Ascending aorta (tissue), 2 donors: Measurements from ENCODE around the gene GFOD2. TPM values are rescaled to one million over a fixed set of nuclear protein-coding genes. Genes with fewer than 3 reads are reported as not detected.

ENCODE experiments used
- DNase-seq, 2 donors: peaks; one replicate each; pipeline ENCODE4 v3.0.0-alpha.2; 2019; ENCODE audit warnings: low spot score in 2 of 2
- H3K27ac ChIP-seq, 2 donors: fragments of 200-600 bp; sonication (generic); one replicate each; pipeline ENCODE4 v1.5.1; 2016 to 2017; ENCODE audit warnings: mild to moderate bottlenecking in 1 of 2
- H3K27me3 ChIP-seq: fragments of 200-600 bp; sonication (generic); one replicate; pipeline ENCODE4 v1.5.1; 2017
- H3K36me3 ChIP-seq, 2 donors: fragments of 200-600 bp; sonication (generic); one replicate each; pipeline ENCODE4 v1.5.1; 2016
- H3K4me1 ChIP-seq, 2 donors: fragments of 200-600 bp; sonication (generic); one replicate each; pipeline ENCODE4 v1.5.1; 2016 to 2017; ENCODE audit warnings: mild to moderate bottlenecking in 1 of 2
- H3K4me3 ChIP-seq, 2 donors: fragments of 200-600 bp; sonication (generic); one replicate each; pipeline ENCODE4 v1.5.1; 2016 to 2017; ENCODE audit warnings: mild to moderate bottlenecking in 1 of 2
- H3K9me3 ChIP-seq, 2 donors: fragments of 200-600 bp; sonication (generic); one replicate each; pipeline ENCODE4 v1.5.1; 2016
- intact Hi-C: fragments of 100-400 bp; cut with DNase I; formaldehyde crosslinking; loops from one replicate; pipeline ENCODE4 v1.15.1; 2023
- total RNA-seq: library from RNA; depleted of rRNA; stranded (reverse); fragments of >200 nt; gene quantifications from one replicate; pipeline ENCODE4 v1.1.0, GENCODE V29; 2016
- TF ChIP-seq, protein P1 (sequence below), 3 experiments: fragments of 200-600 bp in 2 of 3; fragments of 450-650 bp in 1 of 3; sonication (generic) in 2 of 3; IDR thresholded peaks; one replicate each; pipeline ENCODE4 v1.5.1; 2016 to 2019; ENCODE audit warnings: antibody characterized with exemption in 3 of 3, mild to moderate bottlenecking in 1 of 3, moderate library complexity in 1 of 3

Gene GFOD2
- total RNA-seq, 1 donor from 2014 or later: 43.5 TPM

DNA sequence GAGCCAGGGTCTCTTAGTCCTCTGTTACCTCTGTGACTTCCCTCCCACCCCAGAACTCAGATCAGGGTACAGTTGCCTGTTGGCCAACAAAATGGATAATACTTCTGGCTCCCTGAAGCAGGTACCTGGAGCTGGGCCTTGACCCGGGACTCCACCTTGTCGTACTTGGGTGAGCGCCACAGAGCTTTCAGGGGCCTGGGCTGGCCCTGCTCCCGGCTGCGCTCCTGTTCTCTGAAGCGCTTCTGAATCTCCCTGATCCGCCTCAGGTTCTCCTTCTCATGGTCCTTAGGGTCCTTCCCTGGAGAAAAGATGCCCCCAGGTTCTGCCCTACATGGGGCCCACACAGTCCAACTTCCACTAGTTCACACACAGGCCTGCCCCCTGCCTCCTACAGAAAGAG lies 54.2 kb downstream of the GFOD2 start:
- intact Hi-C loops: loop anchor here (10.0 kb wide), 1 partner anchor 420 kb away; the partner anchor contains the start of genes FHOD1 and SLC9A5
- TF ChIP-seq, protein P1, sequence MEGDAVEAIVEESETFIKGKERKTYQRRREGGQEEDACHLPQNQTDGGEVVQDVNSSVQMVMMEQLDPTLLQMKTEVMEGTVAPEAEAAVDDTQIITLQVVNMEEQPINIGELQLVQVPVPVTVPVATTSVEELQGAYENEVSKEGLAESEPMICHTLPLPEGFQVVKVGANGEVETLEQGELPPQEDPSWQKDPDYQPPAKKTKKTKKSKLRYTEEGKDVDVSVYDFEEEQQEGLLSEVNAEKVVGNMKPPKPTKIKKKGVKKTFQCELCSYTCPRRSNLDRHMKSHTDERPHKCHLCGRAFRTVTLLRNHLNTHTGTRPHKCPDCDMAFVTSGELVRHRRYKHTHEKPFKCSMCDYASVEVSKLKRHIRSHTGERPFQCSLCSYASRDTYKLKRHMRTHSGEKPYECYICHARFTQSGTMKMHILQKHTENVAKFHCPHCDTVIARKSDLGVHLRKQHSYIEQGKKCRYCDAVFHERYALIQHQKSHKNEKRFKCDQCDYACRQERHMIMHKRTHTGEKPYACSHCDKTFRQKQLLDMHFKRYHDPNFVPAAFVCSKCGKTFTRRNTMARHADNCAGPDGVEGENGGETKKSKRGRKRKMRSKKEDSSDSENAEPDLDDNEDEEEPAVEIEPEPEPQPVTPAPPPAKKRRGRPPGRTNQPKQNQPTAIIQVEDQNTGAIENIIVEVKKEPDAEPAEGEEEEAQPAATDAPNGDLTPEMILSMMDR (IDR thresholded peaks at IDR 0.05): no peak
- no peaks in the 10 kb centered on the region for H3K36me3 ChIP-seq
- no peaks in the 10 kb centered on the region for H3K27me3 ChIP-seq
- H3K27ac ChIP-seq: no peak overlapping the region
- peaks cover 14 to 24% of the 10 kb centered on the region in 2 donors for H3K4me1 ChIP-seq
- DNase-seq: no peak
- H3K9me3 ChIP-seq: no peaks in the 10 kb centered on the region
- H3K4me3 ChIP-seq: no peak overlapping the region

DNA sequence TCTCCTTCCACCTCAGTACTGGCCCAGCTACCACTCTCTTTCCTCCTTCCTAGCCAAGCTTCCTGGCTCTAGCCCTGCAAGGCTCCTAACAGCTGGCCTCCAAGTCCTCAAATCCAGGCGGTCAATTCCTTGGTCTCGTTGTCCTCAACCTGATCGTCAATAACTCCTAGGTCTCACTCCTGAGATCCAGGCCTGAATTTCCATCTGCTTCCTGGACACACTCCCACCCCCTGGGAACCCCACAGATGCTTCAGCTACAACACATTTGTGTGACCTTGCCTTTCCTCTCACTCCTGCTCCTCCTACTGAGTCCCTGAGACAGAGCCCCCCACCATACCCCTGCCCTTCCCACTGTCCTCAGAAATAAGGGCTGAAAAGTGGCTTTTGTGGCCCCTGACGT lies 54.9 kb downstream of the GFOD2 start:
- H3K27ac ChIP-seq: no peak overlapping the region
- H3K4me3 ChIP-seq: no peak overlapping the region
- no peaks in the 10 kb centered on the region for H3K27me3 ChIP-seq
- no peak for DNase-seq
- H3K4me1 ChIP-seq: peaks cover 18 to 27% of the 10 kb centered on the region in 2 donors
- no peaks in the 10 kb centered on the region for H3K9me3 ChIP-seq
- no peaks in the 10 kb centered on the region for H3K36me3 ChIP-seq
- intact Hi-C loops: loop anchor here (10.0 kb wide), 1 partner anchor 419 kb away; the partner anchor contains the start of genes FHOD1 and SLC9A5
- TF ChIP-seq, protein P1 (IDR thresholded peaks at IDR 0.05): no peak

DNA sequence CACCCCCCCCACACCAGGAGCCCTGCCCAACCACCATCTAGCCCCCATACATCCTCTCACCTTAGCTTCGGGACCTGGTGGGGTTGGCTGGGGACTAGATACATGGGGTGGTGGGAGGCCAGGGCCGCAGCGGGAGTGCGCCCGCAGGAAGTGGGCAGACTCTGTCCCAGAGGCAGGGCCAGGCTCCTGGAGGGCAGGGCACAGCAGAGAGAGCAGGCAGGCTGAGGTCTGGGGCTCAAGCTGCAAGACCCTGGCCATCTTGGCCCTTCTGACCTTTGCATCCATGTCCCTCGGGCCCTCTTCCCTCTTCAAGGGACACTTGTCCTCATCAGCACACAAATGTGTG lies 55.3 kb downstream of the GFOD2 start:
- intact Hi-C loops: loop anchor here (10.0 kb wide), 1 partner anchor 419 kb away; the partner anchor contains the start of genes FHOD1 and SLC9A5
- TF ChIP-seq, protein P1 (IDR thresholded peaks at IDR 0.05): no peak
- Histone ChIP-seq H3K27ac (no peak overlapping the region), H3K27me3 (no peaks in the 10 kb centered on the region), H3K36me3 (no peaks in the 10 kb centered on the region), H3K9me3 (no peaks in the 10 kb centered on the region), H3K4me3 (no peak overlapping the region), H3K4me1 (peaks cover 20 to 31% of the 10 kb centered on the region in 2 donors)
- DNase-seq: no peak

DNA sequence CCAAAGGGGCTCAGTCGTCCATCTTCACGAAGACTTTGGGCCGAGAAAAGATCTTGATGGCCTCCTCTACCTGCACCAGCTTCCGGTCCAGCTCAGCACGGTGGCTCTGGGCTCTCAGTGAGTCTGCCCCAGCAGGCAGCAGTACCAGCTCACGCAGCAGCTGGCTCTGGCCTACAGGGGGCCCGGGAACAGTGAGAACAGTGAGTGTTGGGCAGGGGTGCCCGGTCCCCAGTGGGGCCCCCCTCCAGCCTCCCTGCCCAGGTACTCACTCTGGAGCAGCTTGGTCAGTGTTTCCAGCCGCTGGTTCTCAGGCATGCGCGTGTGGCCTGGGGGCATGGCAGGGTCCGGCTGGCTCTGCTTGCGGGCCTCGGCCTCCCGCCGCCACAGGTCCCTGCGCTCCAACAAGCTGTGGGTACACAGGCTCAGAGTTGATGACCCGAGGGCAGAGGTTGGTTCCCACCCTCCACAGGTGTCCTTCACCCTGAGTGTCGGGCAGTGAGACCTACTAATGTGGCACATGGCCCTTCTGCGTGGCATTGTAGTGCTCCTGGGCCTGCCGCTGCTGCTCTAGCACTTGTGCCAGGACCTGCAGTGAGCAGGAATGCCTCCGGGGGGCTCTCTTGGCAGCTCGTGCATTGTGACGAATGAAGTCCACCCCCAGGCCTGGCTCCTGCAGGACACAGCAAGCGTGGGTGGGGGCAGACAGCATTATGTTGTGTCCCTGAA lies 55.8 kb downstream of the GFOD2 start:
- H3K4me1 ChIP-seq: peaks cover 20 to 35% of the 10 kb centered on the region in 2 donors
- H3K27ac ChIP-seq: no peak overlapping the region
- intact Hi-C loops: loop anchor here (10.0 kb wide), 1 partner anchor 419 kb away; the partner anchor contains the start of genes FHOD1 and SLC9A5
- TF ChIP-seq, protein P1 (IDR thresholded peaks at IDR 0.05): no peak
- H3K4me3 ChIP-seq: no peak overlapping the region
- H3K36me3 ChIP-seq: peaks cover 0 to 3% of the 10 kb centered on the region in 2 donors
- no peaks in the 10 kb centered on the region for H3K9me3 ChIP-seq
- no peaks in the 10 kb centered on the region for H3K27me3 ChIP-seq
- DNase-seq: no peak

DNA sequence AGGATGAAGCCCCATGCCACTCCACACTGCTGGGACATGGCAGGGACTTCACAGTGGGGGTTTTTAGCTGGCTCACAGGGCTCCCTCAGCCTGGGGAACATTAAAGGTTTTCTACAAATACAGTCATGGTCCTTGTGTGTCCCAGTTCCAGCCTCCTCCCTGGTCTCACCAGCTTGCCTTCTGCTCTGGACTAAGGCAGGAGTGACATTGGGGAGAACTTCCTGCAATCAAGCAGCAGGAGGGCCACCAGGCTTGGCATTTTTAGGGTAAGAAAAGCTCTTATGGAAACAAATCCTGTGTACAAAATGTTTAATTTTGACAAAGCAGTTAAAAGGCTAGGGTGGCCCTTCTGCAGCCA lies 56.5 kb downstream of the GFOD2 start:
- Histone ChIP-seq H3K4me3 (no peak overlapping the region), H3K27ac (no peak overlapping the region), H3K9me3 (no peaks in the 10 kb centered on the region), H3K4me1 (peaks cover 20 to 33% of the 10 kb centered on the region in 2 donors), H3K36me3 (peaks cover 0 to 10% of the 10 kb centered on the region in 2 donors), H3K27me3 (no peaks in the 10 kb centered on the region)
- intact Hi-C loops: loop anchor here (10.0 kb wide), 1 partner anchor 418 kb away; the partner anchor contains the start of genes FHOD1 and SLC9A5
- no peak for DNase-seq
- TF ChIP-seq, protein P1 (IDR thresholded peaks at IDR 0.05): no peak
